G401 (cell line): ENCODE data around the gene GCNT2. TPM values are rescaled to one million over a fixed set of nuclear protein-coding genes. Genes with fewer than 3 reads are reported as not detected.
A peak's percentile ranks its signal among the peaks of the same experiment; 100 is the strongest.
"Not testable (repeated sequence)": the region's sequence is repeated elsewhere in the genome, so short reads cannot be mapped to it uniquely, and the experiment has no call there.

ENCODE experiments used
- DNase-seq: peaks from one replicate; pipeline ENCODE4 v3.0.0-alpha.2; 2015; ENCODE audit warnings: low spot score
- in situ Hi-C: cut with HindIII; loops from 2 replicates; pipeline ENCODE4 v1.10.0; 2016; ENCODE audit warnings: low sequenced_read_pairs, mixed read lengths
- total RNA-seq: library from RNA; depleted of rRNA; stranded (reverse); fragments of >200 nt; shearing (Covaris generic); gene quantifications from 2 replicates; pipeline ENCODE4 v1.2.3, GENCODE V29; 2014

The GCNT2 gene
- total RNA-seq, 1 experiment from 2014 or later: 28.7 TPM

- no peak for DNase-seq
- in situ Hi-C loops: no loop called here
Observed at GRCh38 chr6:10591422-10592160, 70.4 kb downstream of the GCNT2 start.

- DNase-seq: no peak
Observed at GRCh38 chr6:10595731-10596664, 74.8 kb downstream of the GCNT2 start.

GRCh38 chr6:10597499-10598001 is 76.4 kb downstream of the GCNT2 start:
- DNase-seq: no peak
- in situ Hi-C loops: no loop called here

More at GRCh38 chr6:10595731-10596664, 74.8 kb downstream of the GCNT2 start:
- in situ Hi-C loops: no loop called here

GRCh38 chr6:10598084-10598960 is 77.2 kb downstream of the GCNT2 start:
- in situ Hi-C loops: no loop called here
- DNase-seq: no peak

GRCh38 chr6:10599046-10599445 is 77.9 kb downstream of the GCNT2 start:
- no peak for DNase-seq
- in situ Hi-C loops: no loop called here

GRCh38 chr6:10600681-10601080 is 79.5 kb downstream of the GCNT2 start:
- DNase-seq, in situ Hi-C loops: not testable (repeated sequence)

- DNase-seq: no peak
- in situ Hi-C loops: no loop called here
Observed at GRCh38 chr6:10603219-10603618, 82.1 kb downstream of the GCNT2 start.

GRCh38 chr6:10609038-10609437 is 87.9 kb downstream of the GCNT2 start:
- in situ Hi-C loops: no loop called here
- no peak for DNase-seq

- in situ Hi-C loops: loop anchor here (5.0 kb wide), 1 partner anchor 83 kb away; no protein-coding TSS in a partner anchor
- no peak for DNase-seq
Observed at GRCh38 chr6:10610289-10610688, 89.1 kb downstream of the GCNT2 start.

GRCh38 chr6:10612161-10612560 is 91.0 kb downstream of the GCNT2 start:
- in situ Hi-C loops: loop anchor here (5.0 kb wide), 1 partner anchor 85 kb away; no protein-coding TSS in a partner anchor
- DNase-seq: no peak

GRCh38 chr6:10613077-10613476 is 91.9 kb downstream of the GCNT2 start:
- in situ Hi-C loops: loop anchor here (5.0 kb wide), 1 partner anchor 86 kb away; no protein-coding TSS in a partner anchor
- DNase-seq: no peak

- peak; percentile 47 for DNase-seq
- in situ Hi-C loops: loop anchor here (5.0 kb wide), 1 partner anchor 86 kb away; no protein-coding TSS in a partner anchor
Observed at GRCh38 chr6:10613723-10614122, 92.6 kb downstream of the GCNT2 start.

GRCh38 chr6:10615675-10616074 is 94.5 kb downstream of the GCNT2 start:
- in situ Hi-C loops: no loop called here
- DNase-seq: no peak

- in situ Hi-C loops: not testable (repeated sequence)
Observed at GRCh38 chr6:10616266-10616665, 95.1 kb downstream of the GCNT2 start.

GRCh38 chr6:10617008-10617696 is 96.0 kb downstream of the GCNT2 start:
- no peak for DNase-seq
- in situ Hi-C loops: no loop called here

More at GRCh38 chr6:10616266-10616665, 95.1 kb downstream of the GCNT2 start:
- not testable (repeated sequence) for DNase-seq

GRCh38 chr6:10618409-10618808 is 97.3 kb downstream of the GCNT2 start:
- DNase-seq: no peak
- in situ Hi-C loops: no loop called here

GRCh38 chr6:10621213-10621612 is 100.1 kb downstream of the GCNT2 start:
- in situ Hi-C loops: no loop called here
- no peak for DNase-seq

GRCh38 chr6:10621847-10622246 is 100.7 kb downstream of the GCNT2 start:
- no peak for DNase-seq
- in situ Hi-C loops: no loop called here
